HepG2 (cell line): ENCODE results near the gene CLIP2. TPM values are rescaled to one million over a fixed set of nuclear protein-coding genes. Genes with fewer than 3 reads are reported as not detected.

Experiments used
- ARNTL ChIP-seq: sonication (generic); formaldehyde crosslinking; IDR thresholded peaks from 2 replicates; pipeline ENCODE4 v1.4.0; 2020; ENCODE audit warnings: mild to moderate bottlenecking, missing genetic modification reagents
- ATF7 ChIP-seq, 2 experiments: fragments of 450-650 bp in 1 of 2; sonication (generic) in 1 of 2; formaldehyde crosslinking in 1 of 2; IDR thresholded peaks; 2 replicates each; pipeline versions ENCODE4 v1.4.0 to v1.6.1; 2016 to 2020; ENCODE audit warnings: antibody characterized with exemption in 1 of 2, mild to moderate bottlenecking in 1 of 2, missing genetic modification reagents in 1 of 2
- EHMT2 ChIP-seq: fragments of 200-600 bp; sonication (generic); IDR thresholded peaks from 2 replicates; pipeline ENCODE4 v1.7.0; 2017; ENCODE audit warnings: antibody characterized with exemption, low read depth, low read length, borderline replicate concordance
- ETS1 ChIP-seq: sonication (generic); formaldehyde crosslinking; IDR thresholded peaks from 2 replicates; pipeline ENCODE4 v1.4.0; 2020; ENCODE audit warnings: missing genetic modification reagents
- FOSL2 ChIP-seq: sonication (generic); formaldehyde crosslinking; IDR thresholded peaks from 2 replicates; pipeline ENCODE4 v1.4.0; 2020; ENCODE audit warnings: missing genetic modification reagents
- FOXM1 ChIP-seq: sonication (generic); formaldehyde crosslinking; IDR thresholded peaks from 2 replicates; pipeline ENCODE4 v1.5.0; 2020; ENCODE audit warnings: missing genetic modification reagents
- GTF2F1 ChIP-seq: fragments of 150-350 bp; IDR thresholded peaks from 2 replicates; pipeline ENCODE4 v1.6.1; 2014; ENCODE audit warnings: low read length
- GZF1 ChIP-seq: sonication (generic); formaldehyde crosslinking; IDR thresholded peaks from 2 replicates; pipeline ENCODE4 v1.5.1; 2020; ENCODE audit warnings: mild to moderate bottlenecking, missing genetic modification reagents
- ISX ChIP-seq: sonication (generic); formaldehyde crosslinking; conservative IDR thresholded peaks from 2 replicates; pipeline ENCODE4 v1.5.0; 2020; ENCODE audit warnings: missing genetic modification reagents
- MAFG ChIP-seq: sonication (generic); formaldehyde crosslinking; IDR thresholded peaks from 2 replicates; pipeline ENCODE4 v1.5.1; 2020; ENCODE audit warnings: mild to moderate bottlenecking, missing genetic modification reagents
- MAX ChIP-seq: IDR thresholded peaks from 2 replicates; pipeline ENCODE4 v1.6.1; 2012; ENCODE audit warnings: inconsistent platforms
- MYPOP ChIP-seq: sonication (generic); formaldehyde crosslinking; IDR thresholded peaks from 2 replicates; pipeline ENCODE4 v1.8.1; 2023; ENCODE audit warnings: mild to moderate bottlenecking, moderate library complexity, missing genetic modification reagents
- NFIB ChIP-seq: sonication (generic); formaldehyde crosslinking; IDR thresholded peaks from 2 replicates; pipeline ENCODE4 v1.9.0; 2021; ENCODE audit warnings: missing genetic modification reagents, mild to moderate bottlenecking, borderline replicate concordance
- NR3C1 ChIP-seq: sonication (generic); formaldehyde crosslinking; IDR thresholded peaks from 2 replicates; pipeline ENCODE4 v1.4.0; 2020; ENCODE audit warnings: missing genetic modification reagents
- PCBP1 ChIP-seq: fragments of 200-400 bp; formaldehyde crosslinking; IDR thresholded peaks from 2 replicates; pipeline ENCODE4 v1.6.1; 2017; ENCODE audit warnings: mild to moderate bottlenecking, low read depth, low read length, borderline replicate concordance
- SAFB2 ChIP-seq: sonication (generic); formaldehyde crosslinking; IDR thresholded peaks from 2 replicates; pipeline ENCODE4 v1.5.1; 2020; ENCODE audit warnings: missing genetic modification reagents, low read depth, mild to moderate bottlenecking, borderline replicate concordance
- SATB2 ChIP-seq: sonication (generic); formaldehyde crosslinking; IDR thresholded peaks from 2 replicates; pipeline ENCODE4 v1.5.0; 2020; ENCODE audit warnings: missing genetic modification reagents
- SIN3A ChIP-seq: IDR thresholded peaks from 2 replicates; pipeline ENCODE4 v1.6.1; 2011; ENCODE audit warnings: low read depth, mild to moderate bottlenecking, control low read depth, low read length, borderline replicate concordance
- TSC22D2 ChIP-seq: sonication (generic); formaldehyde crosslinking; IDR thresholded peaks from 2 replicates; pipeline ENCODE4 v1.5.1; 2020; ENCODE audit warnings: missing genetic modification reagents, mild to moderate bottlenecking, borderline replicate concordance
- YY1 ChIP-seq: IDR thresholded peaks from 2 replicates; pipeline ENCODE4 v1.6.1; 2011; ENCODE audit warnings: low read length, low read depth, moderate library complexity, mild to moderate bottlenecking; ENCODE audit not compliant: insufficient read depth, insufficient replicate concordance
- ZBTB25 ChIP-seq: IDR thresholded peaks from 2 replicates; pipeline ENCODE4 v1.6.1; 2018; ENCODE audit warnings: missing genetic modification reagents
- ZBTB38 ChIP-seq: sonication (generic); formaldehyde crosslinking; IDR thresholded peaks from 2 replicates; pipeline ENCODE4 v1.5.1; 2020; ENCODE audit warnings: mild to moderate bottlenecking, missing genetic modification reagents
- ZFP82 ChIP-seq: sonication (generic); formaldehyde crosslinking; IDR thresholded peaks from 2 replicates; pipeline ENCODE4 v1.5.1; 2020; ENCODE audit warnings: mild to moderate bottlenecking, missing genetic modification reagents, borderline replicate concordance
- ZFY ChIP-seq: sonication (generic); formaldehyde crosslinking; IDR thresholded peaks from 2 replicates; pipeline ENCODE4 v1.4.0; 2020; ENCODE audit warnings: missing genetic modification reagents
- ZIK1 ChIP-seq: sonication (generic); formaldehyde crosslinking; IDR thresholded peaks from 2 replicates; pipeline ENCODE4 v1.5.0; 2020; ENCODE audit warnings: mild to moderate bottlenecking, low read depth, missing genetic modification reagents, borderline replicate concordance
- ZNF12 ChIP-seq: sonication (generic); formaldehyde crosslinking; IDR thresholded peaks from 2 replicates; pipeline ENCODE4 v1.5.0; 2020; ENCODE audit warnings: missing genetic modification reagents
- ZNF3 ChIP-seq: IDR thresholded peaks from 2 replicates; pipeline ENCODE4 v1.7.0; 2017; ENCODE audit warnings: inconsistent platforms
- ZNF350 ChIP-seq: sonication (generic); formaldehyde crosslinking; IDR thresholded peaks from 2 replicates; pipeline ENCODE4 v1.4.0; 2020; ENCODE audit warnings: mild to moderate bottlenecking, low read depth, missing genetic modification reagents, borderline replicate concordance
- ZNF598 ChIP-seq: sonication (generic); formaldehyde crosslinking; IDR thresholded peaks from 2 replicates; pipeline ENCODE4 v1.5.1; 2020; ENCODE audit warnings: mild to moderate bottlenecking, missing genetic modification reagents, borderline replicate concordance
- polyA plus RNA-seq, 8 experiments: library from polyadenylated mRNA; depleted of rRNA in 3 of 8; stranded (reverse) in 7 of 8; unstranded in 1 of 8; fragments of >200 nt; fragmentation: Illumina TruSeq in 4 of 8; extraction: Trizol in 4 of 8; gene quantifications; 2 replicates each; pipeline versions ENCODE4 v1.2.1 to v1.2.3, GENCODE V29; 2011 to 2016; ENCODE audit warnings: low read depth in 4 of 8, missing spikeins in 1 of 8, mixed read lengths in 1 of 8; ENCODE audit not compliant: insufficient read depth in 1 of 8
- total RNA-seq, 5 experiments: library from RNA; depleted of rRNA; stranded (reverse); fragments of >200 nt; fragmentation: Illumina TruSeq; extraction: Trizol; gene quantifications; 2 replicates each; pipeline ENCODE4 v1.2.3, GENCODE V29; 2016; ENCODE audit warnings: low read depth in 1 of 5

CLIP2 gene
- total and polyA plus RNA-seq, 2 of the 13 experiments (the other 11 are each of a cell fraction or from before 2014, with no cell fraction given), result 6.5 to 17.4 TPM

GRCh38 chr7:74289018-74289658, at the start of gene CLIP2 (continued):
- TF ChIP-seq ETS1, result no peak
- no peak for TF ChIP-seq MAFG (CRISPR knock-in tag)
- no peak for TF ChIP-seq ZNF350 (CRISPR knock-in tag)
- TF ChIP-seq MYPOP, result no peak
- no peak for TF ChIP-seq ATF7 (IDR thresholded peaks at IDR 0.05)
- TF ChIP-seq ATF7 (CRISPR knock-in tag; IDR thresholded peaks at IDR 0.05), result no peak
- TF ChIP-seq SIN3A, result 0 out of 2 replicates have a peak, but pooled peaks have one; percentile 16
- no peak for TF ChIP-seq NFIB
- TF ChIP-seq ZFY, result peak; percentile 78
- TF ChIP-seq NR3C1 (CRISPR knock-in tag), result no peak
- 0 out of 2 replicates have a peak, but pooled peaks have one; percentile 11 for TF ChIP-seq ZNF12 (CRISPR knock-in tag)
- no peak for TF ChIP-seq ZNF3 (CRISPR knock-in tag)
- no peak for TF ChIP-seq ISX (CRISPR knock-in tag)
- no peak for TF ChIP-seq SAFB2 (CRISPR knock-in tag)
- TF ChIP-seq ZIK1, result no peak
- TF ChIP-seq ZNF598, result no peak
- no peak for TF ChIP-seq SATB2 (CRISPR knock-in tag)
- TF ChIP-seq ZFP82 (CRISPR knock-in tag), result no peak
- no peak for TF ChIP-seq FOXM1
- TF ChIP-seq GZF1, result no peak
- no peak for TF ChIP-seq ARNTL (CRISPR knock-in tag)
- peak; percentile 24 for TF ChIP-seq YY1
- TF ChIP-seq ZBTB38 (CRISPR knock-in tag), result no peak
- TF ChIP-seq GTF2F1, result no peak
- TF ChIP-seq FOSL2 (CRISPR knock-in tag), result no peak
- no peak for TF ChIP-seq ZBTB25 (CRISPR knock-in tag)
- no peak for TF ChIP-seq EHMT2
- peak; percentile 28; the same call in 1 of the 2 replicates for TF ChIP-seq MAX
- no peak for TF ChIP-seq TSC22D2 (CRISPR knock-in tag)
- TF ChIP-seq PCBP1, result 0 out of 2 replicates have a peak, but pooled peaks have one; percentile 42
